ENCODE measurements around the gene ADSL.
"Not testable (repeated sequence)": the region's sequence is repeated elsewhere in the genome, so short reads cannot be mapped to it uniquely, and the experiment has no call there.

Gene ADSL

GRCh38 chr22:40346185-40347118 lies at the start of gene ADSL:
TSS of gene ADSL (plus strand) at chr22:40346500. CDS start at chr22:40346559, 59 bp downstream.
- DNase-seq (ENCODE audit: low read depth), result peak; percentile 65

DNA sequence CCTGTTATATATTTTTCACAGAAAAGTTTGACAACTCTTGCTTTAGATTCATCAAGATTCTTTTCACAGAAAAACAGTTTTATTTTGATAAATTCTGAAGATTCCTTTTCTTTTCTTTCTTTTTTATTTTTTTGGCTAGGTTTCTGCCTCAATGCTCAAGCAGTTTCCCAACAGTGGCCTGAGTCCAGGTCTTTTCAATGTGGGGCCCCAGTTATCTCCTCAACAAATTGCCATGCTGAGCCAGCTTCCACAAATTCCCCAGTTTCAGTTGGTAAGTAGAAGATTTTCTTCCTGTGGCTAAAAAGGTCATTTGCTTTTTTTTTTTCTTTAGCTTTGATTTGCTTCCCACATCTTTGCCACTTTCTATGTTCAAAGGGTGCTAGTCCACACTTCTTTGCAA lies 46.0 kb upstream of the ADSL start:
- no peak for DNase-seq (ENCODE audit: low read depth)

DNA sequence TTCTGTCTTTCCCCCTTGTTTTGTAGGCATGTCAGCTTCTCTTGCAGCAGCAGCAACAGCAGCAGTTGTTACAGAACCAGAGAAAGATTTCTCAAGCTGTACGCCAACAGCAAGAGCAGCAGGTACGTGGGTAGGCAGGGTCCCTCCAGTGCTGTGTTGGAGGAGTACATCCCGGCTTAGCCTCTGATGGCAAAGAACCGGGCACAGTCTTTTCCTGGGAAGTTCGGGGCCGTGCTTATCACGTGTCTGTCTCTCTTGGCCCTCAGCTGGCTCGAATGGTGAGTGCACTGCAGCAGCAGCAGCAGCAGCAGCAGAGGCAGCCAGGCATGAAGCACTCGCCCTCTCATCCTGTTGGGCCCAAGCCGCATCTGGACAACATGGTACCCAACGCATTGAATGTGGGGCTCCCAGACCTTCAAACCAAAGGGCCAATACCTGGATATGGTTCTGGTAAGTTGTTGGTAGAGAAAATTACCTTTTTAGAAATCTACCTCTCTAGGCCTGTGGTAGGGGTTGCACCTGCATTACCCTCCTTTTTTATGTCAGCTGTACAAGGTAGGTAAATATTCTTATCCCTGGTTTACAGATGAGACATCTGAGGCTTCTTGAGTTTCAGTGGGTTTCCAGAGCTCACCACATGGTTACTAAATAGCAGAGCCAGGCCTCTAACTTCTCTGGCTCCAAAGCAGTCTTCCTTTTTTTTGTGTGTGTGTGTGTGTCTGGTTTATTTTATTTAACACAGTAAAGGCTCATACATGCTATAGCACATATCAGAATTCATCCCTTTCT lies 45.2 kb upstream of the ADSL start:
- DNase-seq (ENCODE audit: low read depth), result no peak

GRCh38 chr22:40302149-40302548 lies 44.2 kb upstream of the ADSL start:
- no peak for DNase-seq (ENCODE audit: low read depth)

- DNase-seq (ENCODE audit: low read depth), result no peak
Observed at GRCh38 chr22:40305625-40306024, 40.7 kb upstream of the ADSL start.

DNA sequence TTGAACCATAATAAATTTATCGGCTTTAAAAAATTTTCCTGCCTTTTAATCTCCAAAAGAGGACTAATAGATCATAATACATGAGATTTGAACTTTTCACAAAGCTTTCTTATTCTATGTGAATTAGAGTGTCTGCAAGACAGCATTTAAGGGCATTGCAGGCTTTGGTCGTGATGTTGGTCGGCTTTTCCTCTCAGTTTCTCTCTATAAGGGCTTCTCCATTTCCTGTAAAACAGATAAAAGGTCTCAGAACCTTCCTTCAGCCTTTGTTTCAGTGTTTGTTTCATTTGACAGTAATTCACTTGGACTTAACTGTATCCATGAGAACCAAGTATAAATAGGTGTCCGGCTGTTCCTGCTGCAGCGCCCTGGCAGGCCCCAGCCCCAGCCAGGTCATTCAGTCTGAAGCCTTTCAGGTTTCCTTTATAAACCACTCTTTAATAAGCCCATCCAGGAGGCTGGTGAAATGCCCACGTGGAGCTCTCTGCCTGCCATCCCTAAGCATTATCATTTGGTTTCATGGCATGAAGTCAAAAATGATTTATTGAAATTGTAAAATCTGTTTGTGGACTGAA lies 37.2 kb upstream of the ADSL start:
- DNase-seq (ENCODE audit: low read depth), result no peak

GRCh38 chr22:40309631-40310030 lies 36.7 kb upstream of the ADSL start:
- DNase-seq (ENCODE audit: low read depth), result no peak

- DNase-seq (ENCODE audit: low read depth), result no peak
Observed at GRCh38 chr22:40310081-40310767, 36.1 kb upstream of the ADSL start.

DNA sequence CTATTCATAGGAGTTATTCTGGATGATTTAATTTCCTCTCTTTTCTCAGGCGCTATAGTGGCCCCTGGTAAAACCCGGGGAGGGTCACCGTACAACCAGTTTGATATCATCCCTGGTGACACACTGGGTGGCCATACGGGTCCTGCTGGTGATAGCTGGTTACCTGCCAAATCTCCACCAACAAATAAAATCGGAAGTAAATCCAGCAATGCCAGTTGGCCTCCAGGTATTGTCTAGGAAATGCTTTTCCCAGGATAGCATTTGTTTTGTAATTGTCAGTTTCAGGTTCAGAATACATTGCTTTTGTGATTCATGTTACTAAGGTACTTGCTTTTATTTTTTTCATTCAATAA lies 35.6 kb upstream of the ADSL start:
- no peak for DNase-seq (ENCODE audit: low read depth)

DNA sequence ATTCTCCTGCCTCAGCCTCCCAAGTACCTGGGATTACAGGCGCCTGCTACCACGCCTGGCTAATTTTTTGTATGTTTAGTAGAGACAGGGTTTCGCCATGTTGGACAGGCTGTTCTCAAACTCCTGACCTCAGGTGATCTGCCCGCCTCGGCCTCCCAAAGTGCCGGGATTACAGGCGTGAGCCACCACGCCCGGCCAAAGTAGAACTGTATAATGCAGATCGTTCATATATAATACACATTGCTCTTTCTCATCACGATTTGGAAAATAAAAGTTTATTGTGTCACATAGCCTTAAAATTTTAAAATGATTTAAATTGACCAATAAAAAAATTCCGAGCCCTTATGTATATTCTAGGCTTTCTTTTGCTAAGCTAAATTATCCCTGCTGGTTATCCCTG lies 34.7 kb upstream of the ADSL start:
- DNase-seq (ENCODE audit: low read depth), result not testable (repeated sequence)

DNA sequence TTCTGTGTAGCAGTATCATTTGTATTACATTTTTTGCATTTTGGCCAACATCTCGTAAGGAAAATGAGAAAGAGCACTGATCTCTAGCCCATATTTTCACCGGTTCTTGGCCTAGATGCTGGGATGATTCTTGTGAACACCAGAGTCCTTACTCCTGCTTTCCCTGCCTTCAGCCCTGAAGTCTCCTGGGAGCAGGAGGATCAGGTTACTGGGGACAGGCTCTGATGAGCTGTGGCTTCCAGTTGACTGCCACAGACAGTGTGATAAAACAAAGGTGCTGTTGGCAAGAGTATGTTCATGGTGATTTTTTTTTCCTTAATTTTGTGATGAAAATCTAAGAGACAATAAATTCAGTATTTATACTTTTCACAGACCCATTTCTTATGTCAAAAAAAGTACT lies 34.2 kb upstream of the ADSL start:
- no peak for DNase-seq (ENCODE audit: low read depth)

- DNase-seq (ENCODE audit: low read depth), result no peak
Observed at GRCh38 chr22:40313007-40313406, 33.3 kb upstream of the ADSL start.

DNA sequence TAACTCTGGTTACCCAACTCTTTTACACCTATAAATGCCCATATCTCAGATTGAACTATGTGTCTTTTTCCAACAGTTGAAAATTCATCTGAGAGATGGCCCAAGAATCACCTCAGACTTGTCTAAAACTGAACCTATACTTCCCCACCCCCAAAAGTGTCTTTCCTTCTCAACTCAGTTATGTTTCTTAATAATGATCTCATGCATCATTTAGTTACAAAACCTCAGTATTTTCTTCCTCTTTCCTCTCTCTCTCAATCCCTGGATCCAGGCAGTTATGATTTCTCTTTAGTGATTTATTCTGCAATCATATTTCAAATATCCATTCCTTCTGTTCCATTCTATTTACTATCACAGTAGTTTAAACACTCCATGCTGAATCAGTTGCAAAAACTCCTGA lies 32.3 kb upstream of the ADSL start:
- no peak for DNase-seq (ENCODE audit: low read depth)

DNA sequence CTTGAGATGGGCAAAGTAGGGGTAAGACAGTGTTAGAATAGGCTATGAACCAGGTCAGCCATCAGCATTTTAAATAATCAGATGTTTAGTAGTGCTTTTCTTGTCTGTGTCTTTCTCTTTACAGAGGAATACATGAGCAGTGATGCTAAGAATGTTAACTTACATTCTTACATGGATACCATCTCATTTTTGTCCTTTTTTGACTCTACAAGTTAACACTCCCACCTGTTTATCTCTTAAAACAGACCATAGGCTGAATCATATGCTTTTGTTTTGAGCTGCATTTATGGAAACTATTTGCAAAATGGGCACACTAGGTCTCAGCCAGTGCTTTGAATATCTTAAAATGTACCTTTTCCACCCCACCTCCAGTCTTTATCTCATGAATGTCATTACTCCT lies 25.6 kb upstream of the ADSL start:
- DNase-seq (ENCODE audit: low read depth), result no peak

- no peak for DNase-seq (ENCODE audit: low read depth)
Observed at GRCh38 chr22:40322021-40322420, 24.3 kb upstream of the ADSL start.

- DNase-seq (ENCODE audit: low read depth), result no peak
Observed at GRCh38 chr22:40322818-40323447, 23.4 kb upstream of the ADSL start.

- DNase-seq (ENCODE audit: low read depth), result no peak
Observed at GRCh38 chr22:40323681-40324171, 22.6 kb upstream of the ADSL start.

- no peak for DNase-seq (ENCODE audit: low read depth)
Observed at GRCh38 chr22:40324468-40325305, 21.6 kb upstream of the ADSL start.

GRCh38 chr22:40325315-40325714 lies 21.0 kb upstream of the ADSL start:
- peak; percentile 24 for DNase-seq (ENCODE audit: low read depth)

DNA sequence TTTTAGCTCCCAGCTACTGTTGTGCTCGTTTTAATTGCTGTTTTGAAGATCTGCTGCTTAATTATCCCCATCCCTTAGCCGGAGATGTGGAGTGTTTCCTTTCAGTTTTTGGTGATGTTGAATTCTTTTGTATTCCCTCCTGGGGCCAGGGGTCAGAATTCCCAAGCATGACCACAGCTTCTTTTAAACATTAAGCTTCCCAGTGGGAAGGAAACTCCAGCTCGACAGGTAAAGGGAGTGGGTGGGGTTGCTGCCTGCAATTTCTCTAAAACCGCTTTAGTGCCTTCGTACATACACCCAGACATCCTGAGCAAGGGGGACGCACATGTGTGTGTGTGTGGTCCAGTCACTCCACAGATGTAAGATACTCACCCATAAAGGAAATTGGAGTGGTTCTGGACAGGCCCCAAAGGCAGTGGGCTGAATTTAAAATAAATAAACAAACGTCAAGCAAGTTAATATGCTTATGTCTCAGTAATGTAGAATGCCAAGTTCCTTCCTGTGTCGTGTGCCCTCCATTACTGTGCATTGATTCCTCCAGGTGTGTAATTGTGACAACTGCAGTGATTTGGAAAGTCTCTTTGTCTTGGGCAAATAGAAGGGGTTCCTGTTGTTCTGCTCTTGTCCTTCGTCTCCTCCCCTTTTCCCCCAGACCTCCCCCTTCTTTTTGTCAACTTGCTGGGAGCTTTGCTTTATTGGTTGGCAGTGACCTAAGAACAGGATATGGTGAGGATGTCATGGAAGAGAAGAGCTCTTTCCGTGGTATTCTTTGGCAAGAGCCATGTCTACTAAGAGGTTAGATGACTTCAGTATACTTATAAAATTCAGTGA lies 19.2 kb upstream of the ADSL start:
- DNase-seq (ENCODE audit: low read depth), result no peak
